PC-9 (cell line): ENCODE measurements around the gene SOX5. TPM values are rescaled to one million over a fixed set of nuclear protein-coding genes. Genes with fewer than 3 reads are reported as not detected.

Experiments
- BruUV-seq: library from RNA; stranded (reverse); fragments of 400-500 nt; replicated peaks from 2 replicates; lab custom pipeline; 2021; lab: Mats Ljungman, UMichigan
- CTCF ChIA-PET: fragments of 300-600 bp; sonication (Branson Sonifier 250); formaldehyde crosslinking; loops from one replicate; lab custom pipeline; 2022; ENCODE audit warnings: antibody characterized with exemption; lab: Charles Lee
- POLR2A ChIA-PET: fragments of 300-600 bp; sonication (Branson Sonifier 250); formaldehyde crosslinking; loops from one replicate; lab custom pipeline; 2022; ENCODE audit warnings: antibody characterized with exemption; ENCODE audit not compliant: unreplicated experiment; lab: Charles Lee
- DNase-seq, 2 experiments: peaks; one replicate each; pipeline versions ENCODE4 v3.0.0 to v3.0.0-alpha.2; 2015 to 2022; ENCODE audit warnings: mixed read lengths in 1 of 2
- H2AFZ ChIP-seq: fragments of 200-600 bp; sonication (generic); 2 replicates; pipeline ENCODE4 v1.8.1; 2017; ENCODE audit warnings: antibody characterized with exemption
- H3F3A ChIP-seq: fragments of 200-600 bp; sonication (generic); 2 replicates; pipeline ENCODE4 v1.8.1; 2017; ENCODE audit warnings: antibody characterized with exemption, mild to moderate bottlenecking, low read depth; ENCODE audit not compliant: insufficient read depth
- H3K27ac ChIP-seq: fragments of 200-600 bp; sonication (generic); 2 replicates; pipeline ENCODE4 v1.6.1; 2016; ENCODE audit warnings: mixed run types
- H3K27me3 ChIP-seq: fragments of 200-600 bp; sonication (generic); 2 replicates; pipeline ENCODE4 v1.6.1; 2016; ENCODE audit warnings: low read depth, mixed run types; ENCODE audit not compliant: insufficient read depth
- H3K36me3 ChIP-seq: fragments of 200-600 bp; sonication (generic); 2 replicates; pipeline ENCODE4 v1.6.1; 2016; ENCODE audit warnings: low read depth, mixed run types
- H3K4me1 ChIP-seq: fragments of 200-600 bp; sonication (generic); replicated peaks from 2 replicates; pipeline ENCODE4 v1.6.1; 2016; ENCODE audit warnings: mixed run types; ENCODE audit not compliant: insufficient read depth
- H3K4me2 ChIP-seq: fragments of 200-600 bp; sonication (generic); 2 replicates; pipeline ENCODE4 v1.6.1; 2017; ENCODE audit warnings: mixed run types
- H3K4me3 ChIP-seq: fragments of 200-600 bp; sonication (generic); 2 replicates; pipeline ENCODE4 v1.6.1; 2016; ENCODE audit warnings: mixed run types
- H3K79me2 ChIP-seq: fragments of 200-600 bp; sonication (generic); 2 replicates; pipeline ENCODE4 v1.6.1; 2017; ENCODE audit warnings: low read depth, mixed run types
- H3K9me2 ChIP-seq: fragments of 200-600 bp; sonication (generic); 2 replicates; pipeline ENCODE4 v1.8.1; 2017; ENCODE audit warnings: mild to moderate bottlenecking; ENCODE audit not compliant: insufficient read depth
- H3K9me3 ChIP-seq: fragments of 200-600 bp; sonication (generic); 2 replicates; pipeline ENCODE4 v1.8.1; 2016; ENCODE audit warnings: low read depth; ENCODE audit not compliant: insufficient read depth
- H4K20me1 ChIP-seq: fragments of 200-600 bp; sonication (generic); 2 replicates; pipeline ENCODE4 v1.8.1; 2017; ENCODE audit not compliant: insufficient read depth
- EZH2 ChIP-seq: fragments of 200-600 bp; sonication (generic); IDR thresholded peaks from 2 replicates; pipeline ENCODE4 v1.8.0; 2017; ENCODE audit warnings: antibody characterized with exemption, low read depth
- intact Hi-C: fragments of 100-400 bp; cut with micrococcal nuclease; formaldehyde crosslinking; loops from one replicate; pipeline ENCODE4 v1.10.0; 2022; ENCODE audit not compliant: unreplicated experiment
- total RNA-seq: library from RNA; stranded (reverse); gene quantifications from 2 replicates; pipeline ENCODE4 v1.2.3, GENCODE V29; 2021
- TF ChIP-seq, protein P1 (sequence below): fragments of 200-600 bp; sonication (generic); conservative IDR thresholded peaks from 2 replicates; pipeline ENCODE4 v1.6.1; 2017; ENCODE audit warnings: mixed run types, antibody characterized with exemption, mild to moderate bottlenecking, moderate library complexity

The SOX5 gene
- total RNA-seq, 1 experiment from 2014 or later, result not detected

DNA sequence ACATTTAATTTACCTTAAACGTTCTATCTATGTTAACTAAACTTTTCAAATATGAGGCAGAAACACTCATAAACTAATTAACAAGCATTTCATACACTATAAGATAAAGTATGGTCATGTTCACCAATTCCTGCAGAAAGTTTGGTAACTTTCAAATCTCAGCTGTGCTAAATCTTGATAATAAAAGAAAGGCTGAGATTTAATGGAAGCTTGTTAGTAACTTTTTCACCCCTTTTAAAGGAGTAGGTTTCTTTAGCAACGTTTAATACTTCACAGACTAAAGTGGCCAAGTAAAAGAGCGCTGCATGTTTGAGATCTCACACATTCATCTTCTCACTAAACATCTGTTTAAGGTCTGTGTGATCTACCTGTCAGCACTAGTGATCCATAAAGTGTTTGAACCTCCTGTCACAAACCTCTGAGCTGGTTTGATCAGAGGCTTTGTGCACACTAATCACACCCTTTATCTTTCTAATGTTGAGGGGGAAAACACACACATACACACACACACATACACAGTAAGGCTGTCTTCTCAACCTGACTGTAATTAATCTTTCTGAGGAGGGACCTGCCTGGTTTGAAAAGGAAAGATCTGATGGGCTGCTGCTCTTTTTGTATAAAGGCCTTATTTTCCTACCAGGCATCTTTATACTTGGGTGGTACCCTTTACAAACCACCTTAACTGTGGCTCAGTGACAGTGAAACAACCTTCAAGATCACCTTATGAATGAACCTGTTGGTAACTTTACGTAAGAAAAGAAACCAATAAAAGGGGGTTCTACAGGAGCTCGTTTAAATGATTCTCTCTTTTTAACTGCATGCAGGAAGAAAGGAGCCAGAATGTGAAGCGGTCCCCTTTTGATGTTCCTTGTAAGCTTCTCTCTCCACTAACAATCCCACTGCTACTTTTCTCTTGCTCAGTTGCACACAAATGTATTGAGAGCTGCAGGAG, 244.2 kb downstream of the SOX5 start:
- ChIA-PET POLR2A (no interaction called here), CTCF (no interaction called here)
- H3K79me2 ChIP-seq, result no peaks in the 10 kb centered on the region
- no peak overlapping the region for H3K4me2 ChIP-seq
- no peaks in the 10 kb centered on the region for H3K4me1 ChIP-seq
- no peaks in the 10 kb centered on the region for H3K9me2 ChIP-seq
- H2AFZ ChIP-seq, result no peak overlapping the region
- no peak overlapping the region for H3K4me3 ChIP-seq
- intact Hi-C loops, result no loop called here
- no peak for DNase-seq
- H3K27ac ChIP-seq, result no peak overlapping the region
- BruUV-seq, result no TSS peak
- H3K9me3 ChIP-seq, result no peaks in the 10 kb centered on the region
- no peaks in the 10 kb centered on the region for H3K36me3 ChIP-seq
- no peaks in the 10 kb centered on the region for H3F3A ChIP-seq
- no peaks in the 10 kb centered on the region for H3K27me3 ChIP-seq
- H4K20me1 ChIP-seq, result no peaks in the 10 kb centered on the region
- no peak for TF ChIP-seq EZH2
- TF ChIP-seq, protein P1, sequence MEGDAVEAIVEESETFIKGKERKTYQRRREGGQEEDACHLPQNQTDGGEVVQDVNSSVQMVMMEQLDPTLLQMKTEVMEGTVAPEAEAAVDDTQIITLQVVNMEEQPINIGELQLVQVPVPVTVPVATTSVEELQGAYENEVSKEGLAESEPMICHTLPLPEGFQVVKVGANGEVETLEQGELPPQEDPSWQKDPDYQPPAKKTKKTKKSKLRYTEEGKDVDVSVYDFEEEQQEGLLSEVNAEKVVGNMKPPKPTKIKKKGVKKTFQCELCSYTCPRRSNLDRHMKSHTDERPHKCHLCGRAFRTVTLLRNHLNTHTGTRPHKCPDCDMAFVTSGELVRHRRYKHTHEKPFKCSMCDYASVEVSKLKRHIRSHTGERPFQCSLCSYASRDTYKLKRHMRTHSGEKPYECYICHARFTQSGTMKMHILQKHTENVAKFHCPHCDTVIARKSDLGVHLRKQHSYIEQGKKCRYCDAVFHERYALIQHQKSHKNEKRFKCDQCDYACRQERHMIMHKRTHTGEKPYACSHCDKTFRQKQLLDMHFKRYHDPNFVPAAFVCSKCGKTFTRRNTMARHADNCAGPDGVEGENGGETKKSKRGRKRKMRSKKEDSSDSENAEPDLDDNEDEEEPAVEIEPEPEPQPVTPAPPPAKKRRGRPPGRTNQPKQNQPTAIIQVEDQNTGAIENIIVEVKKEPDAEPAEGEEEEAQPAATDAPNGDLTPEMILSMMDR, result no peak

DNA sequence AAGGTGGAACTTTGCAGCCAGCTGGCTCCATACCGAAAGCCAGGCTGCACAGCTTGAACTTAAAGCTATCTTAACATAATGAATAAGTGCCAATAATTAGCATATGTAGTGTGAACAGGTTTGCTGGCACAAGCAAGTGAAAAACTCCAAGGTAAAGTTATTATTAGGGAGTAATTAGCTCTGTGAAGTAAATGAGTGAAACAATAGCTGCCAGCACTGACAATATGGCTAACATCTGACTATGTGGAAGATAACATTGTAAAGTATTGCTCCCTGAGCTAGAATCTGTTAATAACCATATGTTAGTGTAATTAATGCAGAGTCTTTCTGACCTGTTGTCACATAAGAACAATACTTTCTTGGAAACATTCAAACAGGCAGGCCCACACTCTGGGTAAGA, 246.4 kb downstream of the SOX5 start:
- CTCF ChIA-PET, result no interaction called here
- no TSS peak for BruUV-seq
- H3K4me1 ChIP-seq, result no peaks in the 10 kb centered on the region
- intact Hi-C loops, result no loop called here
- no peaks in the 10 kb centered on the region for H3K9me3 ChIP-seq
- TF ChIP-seq, protein P1, result no peak
- no peak for TF ChIP-seq EZH2
- DNase-seq, result no peak
- H2AFZ ChIP-seq, result no peak overlapping the region
- no peaks in the 10 kb centered on the region for H4K20me1 ChIP-seq
- no peaks in the 10 kb centered on the region for H3K36me3 ChIP-seq
- no peak overlapping the region for H3K27ac ChIP-seq
- POLR2A ChIA-PET, result no interaction called here
- H3K27me3 ChIP-seq, result no peaks in the 10 kb centered on the region
- H3F3A ChIP-seq, result no peaks in the 10 kb centered on the region
- H3K4me2 ChIP-seq, result no peak overlapping the region
- no peak overlapping the region for H3K4me3 ChIP-seq
- H3K9me2 ChIP-seq, result no peaks in the 10 kb centered on the region
- H3K79me2 ChIP-seq, result no peaks in the 10 kb centered on the region

DNA sequence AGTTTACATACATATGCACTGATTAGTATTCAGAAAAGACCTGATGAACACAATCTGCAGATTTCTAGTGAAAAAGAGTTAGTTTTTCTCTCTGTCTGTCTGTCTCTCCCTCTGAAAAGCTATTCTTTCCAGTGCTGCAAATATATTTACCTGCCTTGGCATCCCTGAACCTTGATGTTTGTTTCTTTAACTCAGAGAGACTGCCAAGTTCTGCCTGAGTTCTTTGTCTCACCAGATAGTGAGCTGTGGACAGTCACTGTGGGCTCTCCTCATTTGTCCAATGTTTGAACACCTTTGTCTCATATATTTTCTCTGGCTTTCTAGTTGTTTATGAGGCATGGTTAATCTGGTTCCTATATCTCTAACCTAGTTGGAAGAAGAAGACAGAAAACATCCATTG, 250.4 kb downstream of the SOX5 start:
- DNase-seq, result no peak
- Histone ChIP-seq H3K79me2 (no peaks in the 10 kb centered on the region), H3K9me3 (no peaks in the 10 kb centered on the region; the same call in 1 of the 2 replicates), H2AFZ (no peak overlapping the region), H3F3A (no peaks in the 10 kb centered on the region), H3K9me2 (no peaks in the 10 kb centered on the region), H3K4me2 (no peak overlapping the region), H3K27me3 (no peaks in the 10 kb centered on the region), H3K4me1 (no peaks in the 10 kb centered on the region), H3K36me3 (no peaks in the 10 kb centered on the region), H3K27ac (no peak overlapping the region), H3K4me3 (no peak overlapping the region), H4K20me1 (no peaks in the 10 kb centered on the region)
- intact Hi-C loops, result no loop called here
- no TSS peak for BruUV-seq
- ChIA-PET POLR2A (no interaction called here), CTCF (no interaction called here)
- TF ChIP-seq, protein P1, result no peak
- TF ChIP-seq EZH2, result no peak
